Activated B cell treated with CpG ODN at 0.5 μM for 24 hours (primary cell): ENCODE measurements around the gene STARD13. TPM values are rescaled to one million over a fixed set of nuclear protein-coding genes. Genes with fewer than 3 reads are reported as not detected.

Experiments used
- ATAC-seq: fragments of 200-7000 bp; cut with Tn5 transposase; one replicate; pipeline ENCODE4 v1.10.0; 2021; ENCODE audit warnings: low read depth, mild to moderate bottlenecking, moderate library complexity
- CTCF ChIA-PET: fragments of 350-600 bp; sonication (Branson Sonifier 250); formaldehyde crosslinking; loops from one replicate; lab custom pipeline; 2021; ENCODE audit warnings: antibody characterized with exemption; lab: Charles Lee
- POLR2A ChIA-PET: fragments of 350-600 bp; sonication (Branson Sonifier 250); formaldehyde crosslinking; loops from one replicate; lab custom pipeline; 2021; ENCODE audit warnings: antibody characterized with exemption; lab: Charles Lee
- DNase-seq: peaks from one replicate; pipeline ENCODE4 v3.0.0; 2022
- H3K27ac Mint-ChIP-seq: one replicate; pipeline ENCODE4 v1.8.0; 2020; ENCODE audit warnings: mixed read lengths
- H3K27me3 Mint-ChIP-seq: one replicate; pipeline ENCODE4 v1.8.0; 2021; ENCODE audit warnings: mixed read lengths
- H3K36me3 Mint-ChIP-seq: one replicate; pipeline ENCODE4 v1.8.0; 2021; ENCODE audit warnings: low read depth, mixed read lengths
- H3K4me1 Mint-ChIP-seq: one replicate; pipeline ENCODE4 v1.8.0; 2021; ENCODE audit warnings: mixed read lengths
- H3K4me3 Mint-ChIP-seq: one replicate; pipeline ENCODE4 v1.8.0; 2020; ENCODE audit warnings: mild to moderate bottlenecking, mixed read lengths
- H3K9me3 Mint-ChIP-seq: one replicate; pipeline ENCODE4 v1.8.0; 2020; ENCODE audit warnings: mixed read lengths
- intact Hi-C: fragments of 100-400 bp; cut with micrococcal nuclease; formaldehyde crosslinking; loops from one replicate; pipeline ENCODE4 v1.15.1; 2024
- total RNA-seq: library from RNA; stranded (reverse); gene quantifications from 2 replicates; pipeline ENCODE4 v1.2.3, GENCODE V29; 2022
- TF ChIP-seq, protein P1 (sequence below): fragments of 200-600 bp; IDR thresholded peaks from one replicate; pipeline ENCODE4 v1.8.0; 2022; ENCODE audit warnings: antibody characterized with exemption, mild to moderate bottlenecking

STARD13 gene
- total RNA-seq, 1 donor from 2014 or later, result 0.13 TPM

DNA sequence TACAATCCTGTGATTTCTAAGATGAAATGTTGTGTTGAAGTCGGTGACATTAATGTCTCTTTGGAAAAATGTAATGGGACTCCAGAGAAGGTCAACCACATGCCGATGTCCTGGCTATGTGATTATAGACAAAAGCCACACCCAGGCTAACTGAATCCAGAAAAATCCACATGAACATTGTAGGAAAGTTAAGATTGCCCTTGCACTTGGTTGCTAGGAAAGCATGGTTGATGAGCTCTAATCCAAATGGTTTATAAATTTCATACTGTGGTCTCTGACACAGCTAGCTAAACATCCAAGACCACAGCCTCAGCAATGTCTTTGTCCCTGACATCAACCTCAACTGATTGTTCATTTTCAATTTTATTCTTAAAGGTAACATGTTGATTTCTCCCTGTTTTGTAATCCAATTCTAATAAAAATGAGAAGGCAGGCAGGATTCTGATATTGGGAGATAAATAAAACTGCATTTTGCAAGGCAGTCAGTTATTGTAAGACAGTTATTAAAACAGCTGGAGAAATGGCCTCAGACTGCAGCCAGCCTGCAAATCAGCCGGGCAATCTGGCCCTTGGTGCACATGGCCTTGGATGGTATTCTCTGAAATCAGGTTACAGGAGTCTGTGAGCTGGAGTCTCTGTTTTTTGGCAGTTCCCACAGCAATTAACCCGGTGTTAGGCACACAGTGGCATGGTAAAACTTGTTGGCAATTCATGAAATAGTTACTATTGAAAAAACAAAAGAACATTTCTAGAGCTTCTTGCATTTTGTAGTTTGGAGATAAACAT is 93.9 kb downstream of the STARD13 start:
- DNase-seq (no peak), ATAC-seq (no peak)
- Mint-ChIP-seq H3K36me3 (no peaks in the 10 kb centered on the region), H3K27ac (no peak overlapping the region), H3K4me3 (no peak overlapping the region), H3K27me3 (peaks cover 3% of the 10 kb centered on the region), H3K4me1 (peaks cover 10% of the 10 kb centered on the region), H3K9me3 (no peaks in the 10 kb centered on the region)
- CTCF ChIA-PET, result no interaction called here
- TF ChIP-seq, protein P1, sequence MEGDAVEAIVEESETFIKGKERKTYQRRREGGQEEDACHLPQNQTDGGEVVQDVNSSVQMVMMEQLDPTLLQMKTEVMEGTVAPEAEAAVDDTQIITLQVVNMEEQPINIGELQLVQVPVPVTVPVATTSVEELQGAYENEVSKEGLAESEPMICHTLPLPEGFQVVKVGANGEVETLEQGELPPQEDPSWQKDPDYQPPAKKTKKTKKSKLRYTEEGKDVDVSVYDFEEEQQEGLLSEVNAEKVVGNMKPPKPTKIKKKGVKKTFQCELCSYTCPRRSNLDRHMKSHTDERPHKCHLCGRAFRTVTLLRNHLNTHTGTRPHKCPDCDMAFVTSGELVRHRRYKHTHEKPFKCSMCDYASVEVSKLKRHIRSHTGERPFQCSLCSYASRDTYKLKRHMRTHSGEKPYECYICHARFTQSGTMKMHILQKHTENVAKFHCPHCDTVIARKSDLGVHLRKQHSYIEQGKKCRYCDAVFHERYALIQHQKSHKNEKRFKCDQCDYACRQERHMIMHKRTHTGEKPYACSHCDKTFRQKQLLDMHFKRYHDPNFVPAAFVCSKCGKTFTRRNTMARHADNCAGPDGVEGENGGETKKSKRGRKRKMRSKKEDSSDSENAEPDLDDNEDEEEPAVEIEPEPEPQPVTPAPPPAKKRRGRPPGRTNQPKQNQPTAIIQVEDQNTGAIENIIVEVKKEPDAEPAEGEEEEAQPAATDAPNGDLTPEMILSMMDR, result no peak
- POLR2A ChIA-PET, result no interaction called here
- intact Hi-C loops, result no loop called here

DNA sequence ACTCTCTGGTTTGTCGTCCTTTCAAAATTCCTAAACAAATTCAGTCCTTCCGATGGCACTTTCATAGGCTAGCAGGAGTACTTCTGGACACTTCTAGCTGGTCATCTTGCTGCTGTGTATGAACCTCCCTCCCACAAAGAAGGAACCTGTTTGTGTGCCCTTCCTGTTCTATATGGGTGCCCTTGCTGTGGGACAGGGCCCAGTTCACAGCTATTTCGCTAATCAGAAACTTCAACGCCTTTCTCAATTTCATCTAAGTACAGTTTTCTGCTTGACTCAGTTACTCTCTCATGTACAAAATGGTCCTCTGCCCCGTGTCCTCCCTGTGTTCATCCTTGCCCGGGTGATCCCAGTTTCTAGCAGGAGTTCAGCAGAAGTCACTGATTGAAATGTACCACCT is 96.1 kb downstream of the STARD13 start:
- ATAC-seq (no peak), DNase-seq (no peak)
- ChIA-PET CTCF (no interaction called here), POLR2A (no interaction called here)
- no peak overlapping the region for H3K27ac Mint-ChIP-seq
- peaks cover 5% of the 10 kb centered on the region for H3K27me3 Mint-ChIP-seq
- intact Hi-C loops, result no loop called here
- TF ChIP-seq, protein P1, result no peak
- no peak overlapping the region for H3K4me3 Mint-ChIP-seq
- H3K4me1 Mint-ChIP-seq, result no peaks in the 10 kb centered on the region
- H3K36me3 Mint-ChIP-seq, result no peaks in the 10 kb centered on the region
- no peaks in the 10 kb centered on the region for H3K9me3 Mint-ChIP-seq

DNA sequence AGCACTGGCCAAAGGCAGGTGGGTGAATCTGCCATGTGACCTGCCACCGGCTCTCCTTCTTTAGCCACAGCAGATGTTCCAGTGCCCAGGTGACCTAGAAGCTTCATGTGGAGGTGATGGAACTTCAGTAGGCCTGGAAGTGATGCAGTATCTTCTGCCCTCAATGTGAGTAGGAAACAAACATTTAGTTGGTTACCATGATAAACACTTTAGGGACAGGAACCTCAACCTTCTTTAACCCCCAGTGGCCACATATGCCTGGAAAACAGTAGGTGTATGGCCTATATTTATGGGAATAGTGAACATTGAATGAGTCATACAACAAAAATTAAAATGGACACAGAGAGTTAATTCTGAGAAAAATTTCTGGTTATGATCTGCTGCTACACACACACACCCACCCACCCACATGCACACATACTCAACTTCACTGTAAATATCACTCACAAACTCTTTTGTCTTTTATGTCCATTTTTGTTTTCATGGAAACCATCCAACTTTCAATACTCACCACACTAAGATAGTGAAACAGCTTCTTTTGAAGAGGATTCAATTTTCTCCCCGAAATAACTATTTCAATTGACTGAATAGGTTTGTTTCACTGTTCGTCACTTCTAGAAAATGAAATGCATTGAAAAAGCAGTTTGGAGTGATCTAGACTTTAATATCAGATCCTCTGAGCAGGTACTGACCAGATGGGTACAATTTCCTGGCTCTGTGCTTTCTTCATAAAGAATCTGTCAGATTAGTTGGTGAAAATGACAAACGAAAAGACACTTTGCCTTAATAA is 97.3 kb downstream of the STARD13 start:
- CTCF ChIA-PET, result no interaction called here
- H3K9me3 Mint-ChIP-seq, result no peaks in the 10 kb centered on the region
- TF ChIP-seq, protein P1, result no peak
- POLR2A ChIA-PET, result no interaction called here
- no peak for ATAC-seq
- H3K4me1 Mint-ChIP-seq, result no peaks in the 10 kb centered on the region
- no peak overlapping the region for H3K27ac Mint-ChIP-seq
- no peak overlapping the region for H3K4me3 Mint-ChIP-seq
- H3K27me3 Mint-ChIP-seq, result peaks cover 5% of the 10 kb centered on the region
- intact Hi-C loops, result no loop called here
- no peak for DNase-seq
- no peaks in the 10 kb centered on the region for H3K36me3 Mint-ChIP-seq

DNA sequence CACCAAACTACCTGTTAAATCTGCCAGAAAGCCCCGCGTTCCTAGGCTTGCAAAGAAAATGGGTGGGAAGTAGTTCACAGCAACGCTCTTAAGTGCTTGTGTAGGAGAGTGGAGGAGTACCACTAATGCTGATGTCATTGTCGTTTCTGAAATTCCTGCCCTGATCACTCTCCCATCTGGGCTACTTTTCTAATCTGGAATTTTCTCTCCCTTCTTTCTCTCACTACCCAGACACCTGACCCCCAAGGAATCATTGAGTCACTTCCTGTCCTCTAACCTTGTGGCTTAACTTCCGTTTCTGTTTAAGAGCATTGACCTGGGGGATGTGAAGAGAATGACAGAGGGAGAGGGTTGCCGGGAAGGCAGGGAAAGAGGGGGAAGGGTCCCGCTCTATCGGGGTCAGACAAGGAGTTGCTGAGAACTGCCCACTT is 98.7 kb downstream of the STARD13 start:
- no peak overlapping the region for H3K4me3 Mint-ChIP-seq

DNA sequence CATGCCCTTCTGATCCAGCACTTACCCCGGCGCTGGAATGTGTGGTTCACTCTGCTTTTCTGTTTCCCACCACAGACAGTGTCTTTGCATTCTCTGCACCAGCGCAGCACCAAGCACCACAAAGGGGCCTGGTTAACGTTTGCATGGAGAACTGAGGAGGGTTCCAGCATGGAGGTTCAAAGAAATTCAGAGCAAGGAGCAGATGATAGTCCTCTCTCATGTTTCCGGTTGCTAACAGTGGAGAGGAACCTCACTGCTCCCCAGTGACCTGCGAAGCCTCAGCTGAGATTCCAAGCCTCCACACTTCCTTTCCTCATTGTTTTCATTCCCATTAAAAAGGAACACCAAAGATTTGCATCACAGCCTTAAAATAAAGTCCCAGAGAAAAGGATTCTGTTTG is 99.7 kb downstream of the STARD13 start:
- ChIA-PET CTCF (no interaction called here), POLR2A (no interaction called here)
- DNase-seq (no peak), ATAC-seq (no peak)
- peaks cover 5% of the 10 kb centered on the region for H3K27me3 Mint-ChIP-seq
- TF ChIP-seq, protein P1, result no peak
- no peak overlapping the region for H3K4me3 Mint-ChIP-seq
- H3K27ac Mint-ChIP-seq, result no peak overlapping the region
- H3K4me1 Mint-ChIP-seq, result no peaks in the 10 kb centered on the region
- intact Hi-C loops, result no loop called here
- no peaks in the 10 kb centered on the region for H3K9me3 Mint-ChIP-seq
- H3K36me3 Mint-ChIP-seq, result no peaks in the 10 kb centered on the region

More for the DNA sequence above, 98.7 kb downstream of the STARD13 start:
- no peaks in the 10 kb centered on the region for H3K36me3 Mint-ChIP-seq
- ChIA-PET CTCF (no interaction called here), POLR2A (no interaction called here)
- H3K27me3 Mint-ChIP-seq, result peaks cover 5% of the 10 kb centered on the region
- TF ChIP-seq, protein P1, result no peak
- H3K27ac Mint-ChIP-seq, result no peak overlapping the region
- DNase-seq, result no peak
- ATAC-seq, result no peak
- no peaks in the 10 kb centered on the region for H3K9me3 Mint-ChIP-seq
- intact Hi-C loops, result no loop called here
- no peaks in the 10 kb centered on the region for H3K4me1 Mint-ChIP-seq
